ENCODE results near the gene PRKCH. TPM values are rescaled to one million over a fixed set of nuclear protein-coding genes. Genes with fewer than 3 reads are reported as not detected.

Gene PRKCH
- total and polyA plus RNA-seq, 2 experiments from 2014 or later, result 2.4 to 3.5 TPM

DNA sequence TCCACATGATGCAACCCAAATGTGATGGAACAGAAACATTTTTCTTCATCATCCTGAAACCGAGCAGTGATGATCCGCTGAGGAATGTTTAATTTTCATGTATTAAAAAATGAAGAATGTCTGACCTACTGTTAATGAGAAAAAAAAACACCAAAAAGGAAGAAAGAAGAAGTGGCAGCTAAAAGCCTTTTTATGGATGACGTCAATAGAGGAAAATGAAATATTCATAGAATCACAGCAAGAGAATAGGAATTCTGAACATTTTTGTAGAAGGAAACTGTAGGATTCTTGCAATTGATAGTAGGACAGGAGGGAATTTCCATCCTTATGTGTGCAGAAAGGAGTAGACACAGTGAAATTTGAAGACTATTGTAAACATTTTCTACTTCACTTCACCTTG, 112.9 kb downstream of the PRKCH start:
- DNase-seq, result no peak
- no peaks in the 10 kb centered on the region for H3K36me3 ChIP-seq (ENCODE audit: low read depth)
- no peaks in the 10 kb centered on the region for H3K79me2 ChIP-seq (ENCODE audit: insufficient read depth)
- peaks cover 6% of the 10 kb centered on the region; the same call in 1 of the 2 replicates for H3K4me1 ChIP-seq (ENCODE audit: insufficient read depth)
- peaks cover 39% of the 10 kb centered on the region for H3K27me3 ChIP-seq (replicated peaks; ENCODE audit: insufficient read depth)
- 81% methylated on average over 3 of the region's 3 CpGs for WGBS, 2 experiments (ENCODE audit: low coverage in 1 of 2, low lambda C conversion rate in 2 of 2, missing lambda C conversion rate in 2 of 2)
- TF ChIP-seq EZH2 (IDR thresholded peaks at IDR 0.05; ENCODE audit: insufficient read depth, poor library complexity, severe bottlenecking) (no peak), EZH2phosphoT487 (IDR thresholded peaks at IDR 0.05; ENCODE audit: insufficient read depth, low read depth) (no peak)
- H2AFZ ChIP-seq, result no peak overlapping the region
- no peak overlapping the region for H3K4me2 ChIP-seq (ENCODE audit: unreplicated experiment)
- no peaks in the 10 kb centered on the region for H3K9me3 ChIP-seq (ENCODE audit: low read depth)
- H3F3A ChIP-seq (ENCODE audit: insufficient read depth), result no peaks in the 10 kb centered on the region
- H3K9me2 ChIP-seq (ENCODE audit: insufficient read depth), result no peaks in the 10 kb centered on the region
- in situ Hi-C loops (cut with MboI), result no loop called here
- no peaks in the 10 kb centered on the region for H4K20me1 ChIP-seq (ENCODE audit: insufficient read depth)
- no peak overlapping the region for H3K9ac ChIP-seq
- no peak overlapping the region for H3K4me3 ChIP-seq
- no peak overlapping the region for H3K27ac ChIP-seq

- H3K9me2 ChIP-seq (ENCODE audit: insufficient read depth), result no peaks in the 10 kb centered on the region
- H3K27ac ChIP-seq, result no peak overlapping the region
- no peak overlapping the region for H3K4me3 ChIP-seq
- H3F3A ChIP-seq (ENCODE audit: insufficient read depth), result no peaks in the 10 kb centered on the region
- H3K9ac ChIP-seq, result no peak overlapping the region
- no peaks in the 10 kb centered on the region for H4K20me1 ChIP-seq (ENCODE audit: insufficient read depth)
- TF ChIP-seq EZH2 (IDR thresholded peaks at IDR 0.05; ENCODE audit: insufficient read depth, poor library complexity, severe bottlenecking), result no peak
- TF ChIP-seq EZH2phosphoT487 (IDR thresholded peaks at IDR 0.05; ENCODE audit: insufficient read depth, low read depth), result no peak
- peaks cover 30% of the 10 kb centered on the region for H3K27me3 ChIP-seq (replicated peaks; ENCODE audit: insufficient read depth)
- peaks cover 8% of the 10 kb centered on the region; the same call in 1 of the 2 replicates for H3K4me1 ChIP-seq (ENCODE audit: insufficient read depth)
- no peaks in the 10 kb centered on the region for H3K36me3 ChIP-seq (ENCODE audit: low read depth)
- no peak overlapping the region for H2AFZ ChIP-seq
- DNase-seq, result peak; percentile 43
- no peaks in the 10 kb centered on the region for H3K9me3 ChIP-seq (ENCODE audit: low read depth)
- H3K79me2 ChIP-seq (ENCODE audit: insufficient read depth), result no peaks in the 10 kb centered on the region
- H3K4me2 ChIP-seq (ENCODE audit: unreplicated experiment), result no peak overlapping the region
- in situ Hi-C loops (cut with MboI), result no loop called here
- WGBS, 2 experiments (ENCODE audit: low coverage in 1 of 2, low lambda C conversion rate in 2 of 2, missing lambda C conversion rate in 2 of 2), result 3 to 8% methylated on average over 4 of the region's 4 CpGs
These were observed 114.4 kb downstream of the PRKCH start for GRCh38 chr14:61435563-61436337.

GRCh38 chr14:61437381-61437780, 116.0 kb downstream of the PRKCH start:
- no peaks in the 10 kb centered on the region for H4K20me1 ChIP-seq (ENCODE audit: insufficient read depth)
- H3K4me1 ChIP-seq (ENCODE audit: insufficient read depth), result peaks cover 8% of the 10 kb centered on the region; the same call in 1 of the 2 replicates
- H3K27me3 ChIP-seq (replicated peaks; ENCODE audit: insufficient read depth), result peaks cover 20% of the 10 kb centered on the region
- no peak overlapping the region for H3K27ac ChIP-seq
- no peak overlapping the region for H2AFZ ChIP-seq
- no peaks in the 10 kb centered on the region for H3K9me2 ChIP-seq (ENCODE audit: insufficient read depth)
- no peak overlapping the region for H3K4me3 ChIP-seq
- H3K79me2 ChIP-seq (ENCODE audit: insufficient read depth), result no peaks in the 10 kb centered on the region
- no peak for TF ChIP-seq EZH2 (IDR thresholded peaks at IDR 0.05; ENCODE audit: insufficient read depth, poor library complexity, severe bottlenecking)
- no peak for TF ChIP-seq EZH2phosphoT487 (IDR thresholded peaks at IDR 0.05; ENCODE audit: insufficient read depth, low read depth)
- DNase-seq, result no peak
- H3K36me3 ChIP-seq (ENCODE audit: low read depth), result no peaks in the 10 kb centered on the region
- H3K9ac ChIP-seq, result no peak overlapping the region
- in situ Hi-C loops (cut with MboI), result no loop called here
- 40 to 41% methylated on average over 3 of the region's 3 CpGs for WGBS, 2 experiments (ENCODE audit: low coverage in 1 of 2, low lambda C conversion rate in 2 of 2, missing lambda C conversion rate in 2 of 2)
- no peaks in the 10 kb centered on the region for H3F3A ChIP-seq (ENCODE audit: insufficient read depth)
- no peak overlapping the region for H3K4me2 ChIP-seq (ENCODE audit: unreplicated experiment)
- no peaks in the 10 kb centered on the region for H3K9me3 ChIP-seq (ENCODE audit: low read depth)

DNA sequence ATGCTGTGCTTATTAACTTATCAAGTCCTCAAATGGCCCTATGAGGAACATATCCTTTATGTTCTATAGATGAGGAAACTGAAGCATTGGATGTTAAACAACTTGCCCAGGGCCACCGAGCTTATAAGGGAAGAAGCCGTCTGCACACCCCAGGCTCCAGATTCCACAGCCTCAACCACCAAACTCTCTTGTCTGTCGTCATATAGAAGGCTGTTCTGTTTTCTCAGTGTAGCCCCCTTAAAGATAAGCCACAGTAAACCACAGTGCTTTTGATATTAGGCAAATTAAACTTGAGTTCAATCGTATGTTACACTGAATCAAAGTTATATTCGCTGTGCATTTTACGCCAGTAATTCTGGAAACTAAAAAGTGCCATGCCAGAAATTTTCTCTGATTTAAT, 116.7 kb downstream of the PRKCH start:
- H3K79me2 ChIP-seq (ENCODE audit: insufficient read depth), result no peaks in the 10 kb centered on the region
- no peak overlapping the region for H2AFZ ChIP-seq
- in situ Hi-C loops (cut with MboI), result no loop called here
- TF ChIP-seq EZH2 (IDR thresholded peaks at IDR 0.05; ENCODE audit: insufficient read depth, poor library complexity, severe bottlenecking), result no peak
- no peak for TF ChIP-seq EZH2phosphoT487 (IDR thresholded peaks at IDR 0.05; ENCODE audit: insufficient read depth, low read depth)
- 72 to 75% methylated on average over 6 of the region's 6 CpGs for WGBS, 2 experiments (ENCODE audit: low coverage in 1 of 2, low lambda C conversion rate in 2 of 2, missing lambda C conversion rate in 2 of 2)
- no peaks in the 10 kb centered on the region for H4K20me1 ChIP-seq (ENCODE audit: insufficient read depth)
- H3K4me3 ChIP-seq, result no peak overlapping the region
- no peaks in the 10 kb centered on the region for H3K36me3 ChIP-seq (ENCODE audit: low read depth)
- H3K9ac ChIP-seq, result no peak overlapping the region
- no peak overlapping the region for H3K27ac ChIP-seq
- H3K9me3 ChIP-seq (ENCODE audit: low read depth), result no peaks in the 10 kb centered on the region
- DNase-seq, result no peak
- peaks cover 8% of the 10 kb centered on the region; the same call in 1 of the 2 replicates for H3K4me1 ChIP-seq (ENCODE audit: insufficient read depth)
- H3F3A ChIP-seq (ENCODE audit: insufficient read depth), result no peaks in the 10 kb centered on the region
- H3K9me2 ChIP-seq (ENCODE audit: insufficient read depth), result no peaks in the 10 kb centered on the region
- H3K4me2 ChIP-seq (ENCODE audit: unreplicated experiment), result no peak overlapping the region
- H3K27me3 ChIP-seq (replicated peaks; ENCODE audit: insufficient read depth), result peaks cover 20% of the 10 kb centered on the region

Measured in GM23248 (cell line).